Upper lobe of left lung (tissue), 4 donors: Measurements from ENCODE around the gene C20orf96.

ENCODE experiments used
- CTCF ChIP-seq, 6 experiments: fragments of 450-650 bp in 4 of 6; fragments of 200-600 bp in 2 of 6; sonication (generic) in 2 of 6; IDR thresholded peaks; one replicate each; pipeline ENCODE4 v1.5.1; 2016 to 2019; ENCODE audit warnings: antibody characterized with exemption in 6 of 6
- POLR2A ChIP-seq, 4 donors: fragments of 450-650 bp; IDR thresholded peaks; one replicate each; pipeline ENCODE4 v1.5.1; 2016 to 2017; ENCODE audit warnings: antibody characterized with exemption in 4 of 4, mild to moderate bottlenecking in 2 of 4

- TF ChIP-seq CTCF (IDR thresholded peaks at IDR 0.05) (no peak), POLR2A (IDR thresholded peaks at IDR 0.05) (no peak)
These were observed 14.8 kb downstream of the C20orf96 start for GRCh38 chr20:275791-276190.
